GM10847 (cell line): Measurements from ENCODE around the gene FCHSD2.

Experiments
- POLR2A ChIP-seq: IDR thresholded peaks from 2 replicates; pipeline ENCODE4 v1.6.1; 2011; ENCODE audit not compliant: insufficient read length; ENCODE audit errors: extremely low read depth

FCHSD2 gene

GRCh38 chr11:73059915-73060314 lies 82.2 kb downstream of the FCHSD2 start:
- no peak for TF ChIP-seq POLR2A

DNA sequence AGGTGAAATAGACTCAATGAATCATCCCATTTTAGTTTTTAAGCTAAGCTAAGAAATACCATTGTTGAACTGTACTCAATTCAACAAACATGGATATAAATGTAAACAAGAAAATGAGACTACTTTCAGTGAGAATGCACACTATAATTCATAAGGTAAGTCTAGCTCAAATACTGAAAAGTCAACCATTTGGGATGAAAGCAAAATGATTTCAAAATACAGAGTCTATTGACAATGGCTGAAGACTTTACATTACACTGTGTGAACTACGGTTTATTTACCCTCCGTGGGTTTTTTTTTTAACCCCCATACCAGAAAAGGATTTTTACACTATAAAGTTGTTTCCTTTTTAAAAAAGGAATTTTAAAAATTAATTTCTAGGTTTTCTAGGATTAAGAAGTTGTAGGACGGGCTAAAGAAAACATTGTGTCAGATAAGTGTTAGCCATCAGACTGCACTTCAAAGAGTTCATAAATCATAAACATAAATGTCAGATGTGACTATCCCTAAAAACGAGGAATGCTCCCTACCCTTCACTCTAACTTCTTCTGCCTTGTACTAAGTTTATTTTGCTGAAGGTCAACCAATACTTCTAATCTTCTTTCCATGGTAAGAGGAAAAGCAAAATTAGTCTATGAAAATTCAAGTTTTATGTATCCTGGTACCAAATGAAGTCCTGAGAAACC lies 83.0 kb downstream of the FCHSD2 start:
- TF ChIP-seq POLR2A = no peak

DNA sequence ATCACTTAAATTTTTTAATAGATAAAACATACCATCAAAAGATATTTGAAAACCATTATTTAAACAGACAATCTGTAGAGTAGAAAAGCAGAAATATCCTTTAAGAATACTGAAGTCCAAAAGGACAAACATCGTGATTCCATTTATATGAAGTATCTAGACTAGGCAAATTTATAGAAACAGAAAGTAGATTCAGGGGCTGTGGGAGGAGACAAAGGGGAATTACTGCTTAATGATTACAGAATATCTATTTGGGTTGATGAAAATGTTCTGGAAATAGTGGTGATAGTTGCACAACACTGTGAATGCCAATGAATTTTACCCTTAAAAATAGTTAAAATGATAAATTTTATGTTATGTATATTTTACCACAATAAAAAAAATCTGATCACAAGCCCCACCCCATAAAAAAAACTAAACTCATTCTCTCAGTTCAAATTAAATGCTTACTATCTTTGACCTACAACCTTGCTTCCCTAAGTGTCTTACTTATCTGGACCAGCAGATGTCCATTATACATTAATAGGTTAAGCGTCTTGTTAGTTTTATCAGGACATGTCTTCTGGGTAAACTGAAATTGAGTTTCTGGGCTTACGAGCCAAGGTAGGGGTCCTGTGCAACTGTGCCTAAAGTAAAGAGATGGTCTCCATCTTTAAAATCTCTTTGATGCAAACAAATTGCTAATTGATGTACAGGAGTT lies 86.3 kb downstream of the FCHSD2 start:
- no peak for TF ChIP-seq POLR2A

DNA sequence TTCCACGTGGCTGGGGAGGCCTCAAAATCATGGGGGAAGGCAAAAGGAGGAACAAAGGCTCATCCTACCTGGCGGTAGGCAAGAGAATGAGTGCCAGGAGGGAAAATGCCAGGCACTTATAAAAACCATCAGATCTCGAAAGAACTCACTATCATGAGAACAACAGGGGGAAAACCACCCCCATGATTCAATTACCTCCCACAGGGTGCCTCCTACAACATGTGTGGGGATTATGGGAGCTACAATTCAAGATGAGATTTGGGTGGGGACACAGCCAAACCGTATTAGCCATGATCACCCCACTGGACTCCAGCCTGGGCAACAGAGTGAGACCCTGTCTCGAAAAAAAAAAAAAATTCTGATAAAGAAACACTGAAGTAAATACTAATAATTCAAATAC lies 87.1 kb downstream of the FCHSD2 start:
- TF ChIP-seq POLR2A = no peak

GRCh38 chr11:73053964-73054363 lies 88.2 kb downstream of the FCHSD2 start:
- TF ChIP-seq POLR2A = no peak

- TF ChIP-seq POLR2A = no peak
Measured at GRCh38 chr11:73048446-73048845, 93.7 kb downstream of the FCHSD2 start.

GRCh38 chr11:73047773-73048371 lies 94.2 kb downstream of the FCHSD2 start:
- no peak for TF ChIP-seq POLR2A

DNA sequence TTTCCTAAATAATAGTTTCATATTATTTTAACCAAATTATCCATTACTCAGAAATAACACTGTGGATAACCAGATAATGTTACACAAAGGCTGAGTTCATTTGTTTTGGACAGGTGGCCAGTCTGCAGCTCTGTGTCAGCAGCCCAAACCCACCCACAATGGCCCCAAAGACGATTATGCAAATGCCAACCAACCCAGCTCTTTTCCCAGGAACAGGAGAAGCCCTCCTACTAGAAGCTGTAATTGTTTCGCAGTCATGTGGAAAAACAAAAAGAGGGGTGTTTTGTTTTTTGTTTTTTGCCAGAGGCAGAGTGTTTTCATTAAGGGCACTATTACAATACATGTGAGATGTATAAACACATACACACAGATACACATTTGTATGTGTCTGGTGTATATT lies 102.1 kb downstream of the FCHSD2 start:
- no peak for TF ChIP-seq POLR2A

GRCh38 chr11:73034777-73035176 lies 107.3 kb downstream of the FCHSD2 start:
- no peak for TF ChIP-seq POLR2A

- no peak for TF ChIP-seq POLR2A
Measured at GRCh38 chr11:73034331-73034730, 107.8 kb downstream of the FCHSD2 start.

- no peak for TF ChIP-seq POLR2A
Measured at GRCh38 chr11:73030130-73030529, 112.0 kb downstream of the FCHSD2 start.

- no peak for TF ChIP-seq POLR2A
Measured at GRCh38 chr11:73029403-73029802, 112.7 kb downstream of the FCHSD2 start.

DNA sequence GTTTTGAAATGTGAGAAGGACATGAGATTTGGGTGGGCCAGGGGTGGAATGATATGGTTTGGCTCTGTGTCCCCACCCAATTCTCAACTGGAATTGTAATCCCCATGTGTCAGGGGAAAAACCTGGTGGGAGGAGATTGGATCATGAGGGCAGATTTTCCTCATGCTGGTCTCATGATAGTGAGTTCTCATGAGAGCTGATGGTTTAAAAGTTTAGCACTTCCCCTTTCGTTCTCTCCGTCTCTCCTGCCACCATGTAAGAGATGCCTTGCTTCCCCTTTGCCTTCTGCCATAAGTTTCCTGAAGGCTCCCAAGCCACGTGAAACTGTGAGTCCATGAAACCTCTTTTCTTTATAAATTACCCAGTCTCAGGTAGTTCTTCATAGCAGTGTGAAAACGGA lies 113.5 kb downstream of the FCHSD2 start:
- no peak for TF ChIP-seq POLR2A

- no peak for TF ChIP-seq POLR2A
Measured at GRCh38 chr11:73024639-73025038, 117.5 kb downstream of the FCHSD2 start.

DNA sequence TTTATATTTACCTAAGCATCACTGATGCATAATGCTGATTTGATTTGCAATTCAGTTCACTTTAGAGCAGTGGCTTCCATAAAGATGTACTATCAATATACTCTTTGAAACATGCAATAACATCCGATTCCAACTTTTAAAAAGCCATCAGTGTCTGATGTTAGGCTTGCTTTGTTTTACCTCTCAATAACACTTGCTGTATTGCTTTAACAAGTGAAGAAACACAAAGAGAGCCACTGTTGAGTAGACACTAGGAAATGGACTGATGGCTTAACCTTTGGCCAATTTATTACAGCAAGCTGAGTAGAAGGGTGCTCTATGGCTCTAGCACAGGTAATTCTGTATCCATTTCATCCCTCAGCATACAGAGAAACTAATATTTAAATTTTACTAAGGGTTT lies 122.1 kb downstream of the FCHSD2 start:
- TF ChIP-seq POLR2A = no peak

GRCh38 chr11:73019449-73019848 lies 122.7 kb downstream of the FCHSD2 start:
- no peak for TF ChIP-seq POLR2A
